DND-41 (cell line): ENCODE results near the gene MIP.

Source experiments
- CTCF ChIP-seq: IDR thresholded peaks from 2 replicates; pipeline ENCODE4 v1.5.1; 2012; ENCODE audit warnings: borderline replicate concordance, low read length, moderate library complexity, mild to moderate bottlenecking; ENCODE audit not compliant: poor library complexity, severe bottlenecking; ENCODE audit errors: extremely low read depth
- EZH2 ChIP-seq: IDR thresholded peaks from 3 replicates; pipeline ENCODE4 v1.6.1; 2012; ENCODE audit warnings: borderline replicate concordance, low read depth, mild to moderate bottlenecking, moderate library complexity, low read length, inconsistent platforms; ENCODE audit not compliant: severe bottlenecking

- no peak for TF ChIP-seq CTCF
- no peak for TF ChIP-seq EZH2
These were observed 14.8 kb upstream of the MIP start for GRCh38 chr12:56469007-56469930.
